PC-3 (cell line): ENCODE measurements around the gene DNAJC3. TPM values are rescaled to one million over a fixed set of nuclear protein-coding genes. Genes with fewer than 3 reads are reported as not detected.

Source experiments
- ATAC-seq: fragments of 200-7000 bp; cut with Tn5 transposase; 2 replicates; pipeline ENCODE4 v1.9.1; 2020; ENCODE audit warnings: mild to moderate bottlenecking, moderate library complexity
- Bru-seq: library from RNA; stranded (reverse); fragments of 400-500 nt; gene quantifications from one replicate; lab custom pipeline; 2021; lab: Mats Ljungman, UMichigan
- BruChase-seq, 2 experiments: library from RNA; stranded (reverse); fragments of 400-500 nt; gene quantifications; one replicate each; lab custom pipeline; 2021; lab: Mats Ljungman, UMichigan
- BruUV-seq: library from RNA; stranded (reverse); fragments of 400-500 nt; replicated peaks from 2 replicates; lab custom pipeline; 2021; lab: Mats Ljungman, UMichigan
- CTCF ChIA-PET: fragments of 300-600 bp; sonication (Branson Sonifier 250); formaldehyde crosslinking; loops from one replicate; lab custom pipeline; 2022; ENCODE audit warnings: antibody characterized with exemption; lab: Charles Lee
- POLR2A ChIA-PET: fragments of 300-600 bp; sonication (Branson Sonifier 250); formaldehyde crosslinking; loops from one replicate; lab custom pipeline; 2022; ENCODE audit warnings: antibody characterized with exemption; ENCODE audit not compliant: unreplicated experiment; lab: Charles Lee
- DNase-seq: peaks from one replicate; pipeline ENCODE4 v3.0.0-alpha.2; 2015
- H2AFZ ChIP-seq: fragments of 300-600 bp; sonication (generic); 2 replicates; pipeline ENCODE4 v1.6.0; 2016; ENCODE audit warnings: antibody characterized with exemption, low read length
- H3F3A ChIP-seq: fragments of 300-600 bp; sonication (generic); one replicate; pipeline ENCODE4 v1.6.0; 2017; ENCODE audit warnings: antibody characterized with exemption, low read length, control low read depth, mild to moderate bottlenecking; ENCODE audit not compliant: unreplicated experiment
- H3K27ac ChIP-seq: fragments of 300-600 bp; sonication (generic); 2 replicates; pipeline ENCODE4 v1.5.1; 2016; ENCODE audit warnings: mild to moderate bottlenecking, low read length
- H3K27me3 ChIP-seq: fragments of 300-600 bp; sonication (generic); 2 replicates; pipeline ENCODE4 v1.6.1; 2016; ENCODE audit warnings: low read length, mixed read lengths
- H3K36me3 ChIP-seq: fragments of 300-600 bp; sonication (generic); 2 replicates; pipeline ENCODE4 v1.6.1; 2016; ENCODE audit warnings: low read depth, mixed run types, low read length, mixed read lengths
- H3K4me1 ChIP-seq: fragments of 300-600 bp; sonication (generic); 2 replicates; pipeline ENCODE4 v1.5.1; 2016; ENCODE audit warnings: low read length; ENCODE audit not compliant: insufficient read depth
- H3K4me2 ChIP-seq: fragments of 300-600 bp; sonication (generic); 2 replicates; pipeline ENCODE4 v1.6.0; 2016; ENCODE audit warnings: low read length
- H3K4me3 ChIP-seq: fragments of 300-600 bp; sonication (generic); 2 replicates; pipeline ENCODE4 v1.5.1; 2016; ENCODE audit warnings: mild to moderate bottlenecking, low read length, mixed read lengths
- H3K79me2 ChIP-seq: fragments of 300-600 bp; sonication (generic); 2 replicates; pipeline ENCODE4 v1.6.1; 2017; ENCODE audit warnings: low read length, mixed read lengths
- H3K9ac ChIP-seq: fragments of 300-600 bp; sonication (generic); 2 replicates; pipeline ENCODE4 v1.6.0; 2016; ENCODE audit warnings: mild to moderate bottlenecking, low read length
- H3K9me2 ChIP-seq: fragments of 300-600 bp; sonication (generic); replicated peaks from 2 replicates; pipeline ENCODE4 v1.6.1; 2016; ENCODE audit warnings: mixed run types, low read length, mixed read lengths
- H3K9me3 ChIP-seq: fragments of 300-600 bp; sonication (generic); 2 replicates; pipeline ENCODE4 v1.6.1; 2016; ENCODE audit warnings: low read length, mixed read lengths
- H4K20me1 ChIP-seq: fragments of 300-600 bp; sonication (generic); 2 replicates; pipeline ENCODE4 v1.6.1; 2016; ENCODE audit warnings: low read length, mixed read lengths
- CTCF ChIP-seq: fragments of 300-600 bp; sonication (generic); conservative IDR thresholded peaks from 2 replicates; pipeline ENCODE4 v1.5.1; 2017; ENCODE audit warnings: antibody characterized with exemption, low read depth, mild to moderate bottlenecking, low read length
- EZH2 ChIP-seq: fragments of 300-600 bp; sonication (generic); IDR thresholded peaks from one replicate; pipeline ENCODE4 v1.6.1; 2017; ENCODE audit warnings: antibody characterized with exemption, mild to moderate bottlenecking, low read length; ENCODE audit not compliant: unreplicated experiment
- EZH2phosphoT487 ChIP-seq: fragments of 300-600 bp; sonication (generic); IDR thresholded peaks from 2 replicates; pipeline ENCODE4 v1.6.1; 2018; ENCODE audit warnings: mild to moderate bottlenecking, antibody characterized with exemption, low read length, borderline replicate concordance
- intact Hi-C: fragments of 100-400 bp; cut with micrococcal nuclease; formaldehyde crosslinking; loops from 2 replicates; pipeline ENCODE4 v1.9.0; 2023
- long read RNA-seq: library from polyadenylated mRNA; unstranded; transcript quantifications from one replicate; pipeline ENCODE4 v2.0.0, GENCODE V29; 2021; ENCODE audit not compliant: unreplicated experiment
- total RNA-seq: library from RNA; depleted of rRNA; stranded (reverse); fragments of >200 nt; gene quantifications from 2 replicates; pipeline ENCODE4 v1.2.3, GENCODE V29; 2014; rRNA removed

DNAJC3 gene, protein sequence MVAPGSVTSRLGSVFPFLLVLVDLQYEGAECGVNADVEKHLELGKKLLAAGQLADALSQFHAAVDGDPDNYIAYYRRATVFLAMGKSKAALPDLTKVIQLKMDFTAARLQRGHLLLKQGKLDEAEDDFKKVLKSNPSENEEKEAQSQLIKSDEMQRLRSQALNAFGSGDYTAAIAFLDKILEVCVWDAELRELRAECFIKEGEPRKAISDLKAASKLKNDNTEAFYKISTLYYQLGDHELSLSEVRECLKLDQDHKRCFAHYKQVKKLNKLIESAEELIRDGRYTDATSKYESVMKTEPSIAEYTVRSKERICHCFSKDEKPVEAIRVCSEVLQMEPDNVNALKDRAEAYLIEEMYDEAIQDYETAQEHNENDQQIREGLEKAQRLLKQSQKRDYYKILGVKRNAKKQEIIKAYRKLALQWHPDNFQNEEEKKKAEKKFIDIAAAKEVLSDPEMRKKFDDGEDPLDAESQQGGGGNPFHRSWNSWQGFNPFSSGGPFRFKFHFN
- total RNA-seq (17.8 and 20.5 TPM in 2 replicates), Bru-seq, nascent RNA (percentile 96 among the genes with signal in this experiment), BruChase-seq, experiment 1, labeled RNA remaining after a 6-hour chase (percentile 92 among the genes with signal in this experiment), BruChase-seq, experiment 2, labeled RNA remaining after a 2-hour chase (percentile 85 among the genes with signal in this experiment)
- long read RNA-seq, full-length matches to known transcripts, result 138 of 246 reads
- long read RNA-seq, partial matches to known transcripts, result 97 of 246 reads
- long read RNA-seq, other reads (novel, unspliced or antisense), result 11 of 246 reads

- BruUV-seq, result no TSS peak
- H3K9ac ChIP-seq, result peak within 1 kb of the TSS; percentile 95
- TF ChIP-seq CTCF (no peak), EZH2phosphoT487 (no peak), EZH2 (no peak)
- no peaks in the 10 kb centered on the region for H3K9me3 ChIP-seq
- peak within 1 kb of the TSS; percentile 97 for H3K4me2 ChIP-seq
- no peaks in the 10 kb centered on the region for H3F3A ChIP-seq
- peak within 1 kb of the TSS; percentile 86 for H2AFZ ChIP-seq
- DNase-seq (peak; percentile 94), ATAC-seq (peak; percentile 93)
- H3K9me2 ChIP-seq, result no peaks in the 10 kb centered on the region
- intact Hi-C loops, result loop anchor here (5.0 to 10.0 kb wide), 2 partner anchors 98 to 155 kb away; no protein-coding TSS in a partner anchor
- H3K27ac ChIP-seq, result peak within 1 kb of the TSS; percentile 71
- no peaks in the 10 kb centered on the region for H3K36me3 ChIP-seq
- ChIA-PET POLR2A (interaction anchor here (0.5 to 0.6 kb wide), 2 partner anchors 16 to 157 kb away, joined by 3 read pairs; no protein-coding TSS in a partner anchor), CTCF (interaction anchor here (0.5 to 1.0 kb wide), 3 partner anchors 16 to 304 kb away, joined by 3 to 5 read pairs (median 5); no protein-coding TSS in a partner anchor)
- H3K79me2 ChIP-seq, result peaks cover 69% of the 10 kb centered on the region
- H4K20me1 ChIP-seq, result peaks cover 18% of the 10 kb centered on the region
- peak within 1 kb of the TSS; percentile 98 for H3K4me3 ChIP-seq
- H3K27me3 ChIP-seq, result no peaks in the 10 kb centered on the region
- peaks cover 35% of the 10 kb centered on the region for H3K4me1 ChIP-seq
Measured at GRCh38 chr13:95676762-95677563, at the start of gene DNAJC3. TSS of gene DNAJC3 (plus strand) at chr13:95677139. CDS start at chr13:95677256, 117 bp downstream.

DNA sequence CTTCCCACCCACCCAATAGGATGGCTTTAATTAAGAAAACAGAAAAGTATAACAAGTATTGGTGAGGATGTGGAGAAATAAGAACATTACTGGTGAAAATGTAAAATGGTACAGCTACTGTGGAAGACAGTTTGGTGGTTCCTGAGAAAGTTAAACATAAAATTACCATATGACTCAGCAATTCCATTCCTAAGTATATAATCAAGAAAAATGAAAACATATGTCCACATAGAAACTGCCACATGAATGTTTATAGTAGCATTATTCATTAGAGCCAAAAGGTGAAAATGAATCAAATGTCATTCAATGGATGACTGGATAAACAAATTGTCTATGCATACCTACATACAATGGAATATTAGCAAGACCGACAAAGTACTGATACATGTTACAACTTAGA is 49.3 kb upstream of the DNAJC3 start:
- Histone ChIP-seq H3K4me1 (no peaks in the 10 kb centered on the region), H3K79me2 (no peaks in the 10 kb centered on the region), H2AFZ (no peak overlapping the region), H3K27me3 (no peaks in the 10 kb centered on the region), H3K36me3 (peaks cover 7% of the 10 kb centered on the region; the same call in 1 of the 2 replicates), H3K4me3 (no peak overlapping the region), H3K9me3 (peaks cover 8% of the 10 kb centered on the region; the same call in 1 of the 2 replicates), H3K4me2 (no peak overlapping the region), H4K20me1 (no peaks in the 10 kb centered on the region), H3K9me2 (no peaks in the 10 kb centered on the region), H3K27ac (no peak overlapping the region), H3F3A (no peaks in the 10 kb centered on the region), H3K9ac (no peak overlapping the region)
- no peak for ATAC-seq
- intact Hi-C loops, result loop anchor here (10.0 kb wide), 1 partner anchor 93 kb away; no protein-coding TSS in a partner anchor
- CTCF ChIA-PET, result no interaction called here
- DNase-seq, result no peak
- no TSS peak for BruUV-seq
- TF ChIP-seq EZH2 (no peak), CTCF (no peak), EZH2phosphoT487 (no peak)
- POLR2A ChIA-PET, result no interaction called here
